Activated naive CD4-positive, alpha-beta T cell treated with anti-CD3 and anti-CD28 coated beads, Interleukin-2, amount 10 ng/mL, durations not matched to agents 7 days and 5 days (primary cell): Measurements from ENCODE around the gene MLN.

Experiments used
- CTCF ChIA-PET: fragments of 350-600 bp; sonication (Branson Sonifier 250); formaldehyde crosslinking; loops from one replicate; lab custom pipeline; 2021; ENCODE audit warnings: antibody characterized with exemption; lab: Charles Lee
- DNase-seq: peaks from one replicate; pipeline ENCODE4 v3.0.0-alpha.2; 2020
- H3K27ac Mint-ChIP-seq: one replicate; pipeline ENCODE4 v1.8.0; 2021; ENCODE audit warnings: mild to moderate bottlenecking, moderate library complexity, mixed read lengths
- H3K27me3 Mint-ChIP-seq: one replicate; pipeline ENCODE4 v1.8.0; 2021; ENCODE audit warnings: mild to moderate bottlenecking, mixed read lengths
- H3K36me3 Mint-ChIP-seq: one replicate; pipeline ENCODE4 v1.8.0; 2021; ENCODE audit warnings: mixed read lengths
- H3K4me1 Mint-ChIP-seq: one replicate; pipeline ENCODE4 v1.8.0; 2021; ENCODE audit warnings: mixed read lengths
- H3K4me3 Mint-ChIP-seq: one replicate; pipeline ENCODE4 v1.8.0; 2021; ENCODE audit warnings: mild to moderate bottlenecking, moderate library complexity, mixed read lengths
- H3K9me3 Mint-ChIP-seq: one replicate; pipeline ENCODE4 v1.8.0; 2021; ENCODE audit warnings: mixed read lengths

MLN gene

DNA sequence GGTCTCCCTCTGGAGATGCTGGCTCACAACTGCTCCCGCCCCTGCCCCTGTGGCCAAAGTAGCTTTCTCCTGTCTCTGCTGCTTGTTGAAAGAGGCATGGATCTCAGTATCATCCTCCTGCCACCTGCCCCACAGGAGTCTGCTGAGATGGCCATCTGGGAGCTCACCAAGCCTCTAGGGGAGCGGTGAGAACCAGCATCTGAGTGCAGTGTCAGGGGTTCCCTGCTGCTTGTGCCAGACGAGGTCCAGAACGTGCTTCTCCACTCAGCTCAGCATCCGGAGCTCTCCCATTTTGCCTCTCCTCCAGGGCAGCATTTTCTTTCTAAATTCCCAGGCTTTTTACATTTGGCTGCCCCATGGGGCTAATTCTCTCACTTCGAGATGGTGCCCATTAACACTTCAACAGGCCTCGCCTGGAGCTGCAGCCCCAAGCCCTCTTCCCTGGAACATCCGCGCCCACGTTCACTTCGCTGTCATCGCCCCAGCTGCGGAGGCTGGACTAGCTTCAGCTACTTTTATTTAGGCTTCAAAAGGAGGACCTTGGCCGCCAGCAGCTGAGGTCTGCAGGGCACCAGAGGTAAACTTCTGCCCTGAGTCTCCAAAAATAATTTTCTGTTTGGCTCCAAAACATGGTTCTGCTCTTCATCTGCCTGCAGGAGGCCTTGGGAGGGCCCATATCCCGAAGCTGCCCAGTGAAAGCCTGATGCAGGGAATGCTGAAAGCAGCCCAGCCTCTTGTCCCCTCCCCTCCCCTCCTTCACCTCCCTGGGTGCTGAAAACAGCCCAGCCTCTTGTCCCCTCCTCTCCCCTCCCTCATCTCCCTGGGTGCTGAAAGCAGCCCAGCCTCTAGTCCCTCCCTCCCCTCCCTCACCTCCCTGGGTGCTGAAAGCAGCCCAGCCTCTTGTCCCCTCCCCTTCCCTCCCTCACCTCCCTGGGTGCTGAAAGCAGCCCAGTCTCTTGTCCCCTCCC is 25.2 kb upstream of the MLN start:
- H3K27me3 Mint-ChIP-seq, result peaks cover 52% of the 10 kb centered on the region
- CTCF ChIA-PET, result no interaction called here
- no peaks in the 10 kb centered on the region for H3K4me1 Mint-ChIP-seq
- no peak overlapping the region for H3K4me3 Mint-ChIP-seq
- H3K9me3 Mint-ChIP-seq, result no peaks in the 10 kb centered on the region
- H3K27ac Mint-ChIP-seq, result no peak overlapping the region
- H3K36me3 Mint-ChIP-seq, result no peaks in the 10 kb centered on the region
- DNase-seq, result no peak

GRCh38 chr6:33828452-33828763 is 24.6 kb upstream of the MLN start:
- H3K9me3 Mint-ChIP-seq, result no peaks in the 10 kb centered on the region
- no peak overlapping the region for H3K4me3 Mint-ChIP-seq
- peaks cover 58% of the 10 kb centered on the region for H3K27me3 Mint-ChIP-seq
- DNase-seq, result no peak
- no peak overlapping the region for H3K27ac Mint-ChIP-seq
- CTCF ChIA-PET, result no interaction called here
- H3K4me1 Mint-ChIP-seq, result no peaks in the 10 kb centered on the region
- H3K36me3 Mint-ChIP-seq, result no peaks in the 10 kb centered on the region

- Mint-ChIP-seq H3K27ac (no peak overlapping the region), H3K9me3 (no peaks in the 10 kb centered on the region), H3K4me3 (no peak overlapping the region), H3K4me1 (no peaks in the 10 kb centered on the region), H3K27me3 (peaks cover 60% of the 10 kb centered on the region), H3K36me3 (no peaks in the 10 kb centered on the region)
- CTCF ChIA-PET, result no interaction called here
- DNase-seq, result no peak
These were observed 24.0 kb upstream of the MLN start for GRCh38 chr6:33827546-33828451.

DNA sequence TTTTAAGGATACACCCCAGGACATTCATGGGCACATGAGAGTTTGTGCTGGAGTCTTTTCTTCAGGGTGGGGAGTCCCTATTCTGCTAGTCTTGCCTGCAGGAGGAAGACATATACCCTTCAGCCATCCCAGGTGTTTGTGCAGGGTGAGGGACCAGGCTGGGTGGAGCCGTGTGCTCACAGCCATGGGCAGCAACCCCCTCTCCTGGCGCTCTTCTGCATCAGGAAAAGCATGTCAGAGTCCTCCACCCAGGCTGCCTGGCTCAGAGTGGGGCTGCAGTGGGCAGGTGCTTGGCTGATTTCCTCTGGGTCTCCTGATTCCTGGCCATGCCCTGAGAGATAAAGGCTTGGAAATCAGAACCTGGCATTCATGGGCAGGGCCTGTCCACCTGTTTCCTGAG is 22.7 kb upstream of the MLN start:
- Mint-ChIP-seq H3K4me1 (no peaks in the 10 kb centered on the region), H3K27ac (no peak overlapping the region), H3K4me3 (no peak overlapping the region), H3K36me3 (no peaks in the 10 kb centered on the region), H3K9me3 (no peaks in the 10 kb centered on the region), H3K27me3 (peaks cover 66% of the 10 kb centered on the region)
- DNase-seq, result no peak
- CTCF ChIA-PET, result no interaction called here

DNA sequence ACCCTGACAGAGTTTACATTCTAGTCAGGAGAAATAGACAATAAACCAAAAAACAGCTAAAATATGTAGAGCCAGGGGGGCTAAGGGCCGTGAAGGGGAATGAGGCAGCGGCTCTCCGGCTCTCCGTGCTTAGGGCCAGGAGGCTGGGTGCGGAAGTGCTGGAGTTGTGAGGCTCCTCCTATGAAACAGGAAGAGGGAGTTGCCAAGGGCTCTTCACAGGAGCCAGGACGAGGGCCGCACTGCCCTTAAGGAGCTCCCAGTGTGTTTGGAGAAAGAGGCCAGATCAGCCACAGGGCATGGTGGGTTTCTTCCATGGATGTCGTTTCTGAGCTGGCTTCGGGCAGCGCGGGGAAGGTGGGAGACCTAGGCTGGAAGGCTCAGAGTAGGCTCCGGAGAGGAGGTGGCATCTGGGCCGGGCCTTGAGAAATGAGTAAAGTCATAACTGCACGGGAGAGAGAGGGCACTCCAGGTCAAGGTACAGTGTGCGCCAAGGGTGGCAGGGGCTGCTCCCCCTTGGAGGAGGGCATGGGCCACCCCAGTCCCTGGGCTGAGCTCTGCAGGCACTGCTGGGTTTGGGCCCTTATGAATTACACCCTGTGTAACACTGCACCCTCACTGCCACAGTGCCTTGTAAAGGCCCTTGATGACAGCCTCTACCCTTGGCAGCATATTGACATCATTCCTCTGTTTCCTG is 20.8 kb upstream of the MLN start:
- Mint-ChIP-seq H3K4me3 (no peak overlapping the region), H3K27ac (no peak overlapping the region), H3K4me1 (peaks cover 3% of the 10 kb centered on the region), H3K27me3 (peaks cover 59% of the 10 kb centered on the region), H3K36me3 (no peaks in the 10 kb centered on the region), H3K9me3 (no peaks in the 10 kb centered on the region)
- CTCF ChIA-PET, result no interaction called here
- no peak for DNase-seq

- no peaks in the 10 kb centered on the region for H3K9me3 Mint-ChIP-seq
- peaks cover 3% of the 10 kb centered on the region for H3K4me1 Mint-ChIP-seq
- peaks cover 55% of the 10 kb centered on the region for H3K27me3 Mint-ChIP-seq
- DNase-seq, result no peak
- H3K27ac Mint-ChIP-seq, result no peak overlapping the region
- H3K36me3 Mint-ChIP-seq, result no peaks in the 10 kb centered on the region
- CTCF ChIA-PET, result no interaction called here
- H3K4me3 Mint-ChIP-seq, result no peak overlapping the region
These were observed 20.0 kb upstream of the MLN start for GRCh38 chr6:33823806-33824205.

DNA sequence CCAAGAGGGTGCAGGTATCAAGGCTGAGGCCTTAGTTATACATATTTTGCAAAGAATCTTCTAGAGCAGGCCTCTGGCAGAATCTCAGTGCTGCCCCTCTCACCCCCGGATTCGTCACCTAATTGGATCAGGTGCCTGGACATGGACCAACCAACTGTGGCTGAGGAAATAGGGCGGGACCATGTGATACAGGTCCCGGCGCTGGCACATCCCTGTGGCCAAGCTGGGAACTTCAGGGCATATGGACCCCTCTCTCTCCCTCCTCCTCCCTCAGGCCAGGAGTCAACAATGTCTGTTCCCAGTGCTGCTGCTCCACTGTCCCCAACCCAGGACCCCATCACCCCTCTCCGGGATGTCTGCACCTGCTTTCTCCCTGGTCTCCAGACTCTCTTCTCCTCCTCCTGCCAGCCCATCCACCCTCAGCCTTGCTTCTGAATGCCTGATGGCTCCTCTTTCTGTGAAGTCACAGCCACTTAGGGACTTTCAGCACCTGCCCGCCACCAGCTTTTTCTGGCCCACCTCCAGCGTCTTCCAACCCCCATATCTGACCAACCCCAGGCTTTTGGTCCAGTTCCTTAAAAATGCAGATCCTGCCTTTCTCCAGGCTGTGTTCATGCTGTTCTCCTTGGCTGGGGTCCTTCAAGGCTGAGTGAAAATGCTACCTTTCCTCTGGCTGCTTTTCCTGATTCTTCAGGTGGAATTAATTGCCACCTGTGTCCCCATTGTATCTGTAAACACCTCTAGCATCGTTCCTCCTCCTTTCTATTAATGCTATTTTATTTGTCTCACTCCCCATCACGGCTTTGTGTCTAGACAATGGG is 19.0 kb upstream of the MLN start:
- DNase-seq, result no peak
- CTCF ChIA-PET, result interaction anchor here (0.6 kb wide), 1 partner anchor 611 kb away, joined by 3 read pairs; no protein-coding TSS in a partner anchor
- Mint-ChIP-seq H3K4me3 (no peak overlapping the region), H3K4me1 (peaks cover 3% of the 10 kb centered on the region), H3K36me3 (no peaks in the 10 kb centered on the region), H3K27me3 (peaks cover 46% of the 10 kb centered on the region), H3K9me3 (no peaks in the 10 kb centered on the region), H3K27ac (no peak overlapping the region)

DNA sequence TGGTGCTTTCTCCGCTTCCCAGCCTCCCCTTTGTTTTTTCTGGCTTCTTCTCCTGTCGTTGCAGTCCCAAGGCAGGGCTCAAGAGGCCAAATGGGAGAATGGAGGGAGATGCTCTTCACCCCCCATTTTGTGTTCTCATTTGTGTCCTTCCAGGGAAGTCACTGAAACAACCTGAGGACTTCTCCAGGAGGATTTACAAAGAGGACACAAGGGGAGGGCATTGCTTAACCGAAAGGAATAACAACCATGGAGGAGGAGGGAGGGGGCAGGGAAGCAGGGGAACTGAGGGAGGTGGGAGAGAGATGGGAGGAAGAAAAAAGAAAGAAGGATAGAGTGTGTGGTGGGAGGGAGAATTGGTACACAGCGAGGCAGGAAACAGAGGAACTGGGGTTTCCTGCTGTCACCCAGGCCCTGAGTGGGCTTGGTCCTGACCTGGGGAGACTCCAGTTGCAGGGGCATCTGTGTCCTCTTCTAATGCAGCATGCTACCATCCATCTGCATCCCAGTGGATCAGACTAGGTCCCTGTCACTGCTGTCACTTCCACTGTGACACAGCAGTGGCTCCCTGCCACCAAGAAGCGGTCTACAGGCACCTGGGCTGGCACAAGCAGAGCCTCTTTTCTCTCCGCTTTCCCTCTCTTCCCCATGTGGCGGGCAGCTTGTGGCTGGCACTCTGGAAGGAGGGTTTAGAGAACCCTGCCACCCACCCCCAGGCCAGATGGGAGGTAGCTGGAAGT is 17.1 kb upstream of the MLN start:
- DNase-seq, result no peak
- H3K4me1 Mint-ChIP-seq, result peaks cover 3% of the 10 kb centered on the region
- H3K9me3 Mint-ChIP-seq, result no peaks in the 10 kb centered on the region

DNA sequence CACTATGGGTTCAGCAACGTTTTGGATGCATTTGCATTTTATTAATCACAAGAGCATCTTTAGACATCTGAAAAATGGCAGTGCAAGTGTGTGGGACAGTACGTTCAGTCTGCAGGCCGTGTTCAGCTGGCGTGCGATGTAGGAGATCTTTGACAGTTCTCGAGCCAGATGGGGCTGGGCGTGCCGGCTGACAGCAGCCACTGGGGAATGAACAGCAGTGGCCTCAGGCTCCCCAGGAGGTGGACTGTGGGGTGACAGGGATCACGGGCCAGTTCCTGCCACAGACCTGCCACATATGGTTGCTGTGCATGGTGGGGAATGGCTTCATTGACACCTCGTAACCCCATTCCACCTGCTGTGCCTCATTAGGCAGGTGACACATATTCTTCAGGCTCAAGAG is 16.4 kb upstream of the MLN start:
- H3K27ac Mint-ChIP-seq, result no peak overlapping the region
- H3K36me3 Mint-ChIP-seq, result no peaks in the 10 kb centered on the region
- DNase-seq, result no peak
- CTCF ChIA-PET, result no interaction called here
- peaks cover 49% of the 10 kb centered on the region for H3K27me3 Mint-ChIP-seq
- H3K4me1 Mint-ChIP-seq, result peaks cover 3% of the 10 kb centered on the region
- no peak overlapping the region for H3K4me3 Mint-ChIP-seq
- no peaks in the 10 kb centered on the region for H3K9me3 Mint-ChIP-seq

More for the DNA sequence above, 17.1 kb upstream of the MLN start:
- Mint-ChIP-seq H3K27me3 (peaks cover 49% of the 10 kb centered on the region), H3K36me3 (no peaks in the 10 kb centered on the region), H3K27ac (no peak overlapping the region), H3K4me3 (no peak overlapping the region)
- CTCF ChIA-PET, result interaction anchor here (0.7 kb wide), 1 partner anchor 357 kb away, joined by 3 read pairs; no protein-coding TSS in a partner anchor

GRCh38 chr6:33819021-33819420 is 15.2 kb upstream of the MLN start:
- CTCF ChIA-PET, result interaction anchor here (1.1 kb wide), 1 partner anchor 140 kb away, joined by 3 read pairs; no protein-coding TSS in a partner anchor
- Mint-ChIP-seq H3K9me3 (no peaks in the 10 kb centered on the region), H3K36me3 (no peaks in the 10 kb centered on the region), H3K27me3 (peaks cover 60% of the 10 kb centered on the region), H3K4me3 (no peak overlapping the region), H3K4me1 (peaks cover 3% of the 10 kb centered on the region), H3K27ac (no peak overlapping the region)
- no peak for DNase-seq

DNA sequence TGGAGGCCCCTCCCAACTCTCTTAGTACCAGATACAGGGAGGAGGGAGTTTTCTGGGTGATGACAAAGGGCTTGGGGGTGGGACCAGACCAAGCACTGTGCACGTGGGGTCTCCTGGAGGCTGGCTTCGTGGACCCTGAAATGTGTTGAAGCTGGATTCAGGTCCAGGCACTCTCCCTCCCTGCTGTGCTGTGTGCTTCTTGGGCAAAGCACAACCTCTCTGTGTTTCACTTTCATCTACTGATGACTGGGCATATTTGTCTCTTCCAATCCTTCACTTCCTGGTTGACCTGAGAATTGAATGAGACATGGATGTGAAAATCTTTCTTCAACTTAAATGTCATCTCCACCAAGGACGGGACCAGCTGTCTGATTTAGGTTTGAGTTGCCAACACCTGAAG is 14.5 kb upstream of the MLN start:
- DNase-seq, result no peak
- Mint-ChIP-seq H3K4me3 (no peak overlapping the region), H3K4me1 (peaks cover 3% of the 10 kb centered on the region), H3K27me3 (peaks cover 62% of the 10 kb centered on the region), H3K27ac (no peak overlapping the region), H3K36me3 (no peaks in the 10 kb centered on the region), H3K9me3 (no peaks in the 10 kb centered on the region)
- CTCF ChIA-PET, result no interaction called here

- Mint-ChIP-seq H3K36me3 (no peaks in the 10 kb centered on the region), H3K27me3 (peaks cover 60% of the 10 kb centered on the region), H3K4me1 (peaks cover 3% of the 10 kb centered on the region), H3K9me3 (no peaks in the 10 kb centered on the region), H3K4me3 (no peak overlapping the region), H3K27ac (no peak overlapping the region)
- DNase-seq, result no peak
- CTCF ChIA-PET, result no interaction called here
These were observed 13.7 kb upstream of the MLN start for GRCh38 chr6:33817489-33817888.

GRCh38 chr6:33816911-33817310 is 13.1 kb upstream of the MLN start:
- H3K4me3 Mint-ChIP-seq, result no peak overlapping the region
- no peak for DNase-seq
- peaks cover 3% of the 10 kb centered on the region for H3K4me1 Mint-ChIP-seq
- H3K9me3 Mint-ChIP-seq, result no peaks in the 10 kb centered on the region
- no peak overlapping the region for H3K27ac Mint-ChIP-seq
- H3K36me3 Mint-ChIP-seq, result no peaks in the 10 kb centered on the region
- CTCF ChIA-PET, result no interaction called here
- H3K27me3 Mint-ChIP-seq, result peaks cover 62% of the 10 kb centered on the region
